HepG2 (cell line): Measurements from ENCODE around the gene TRPV4. TPM values are rescaled to one million over a fixed set of nuclear protein-coding genes. Genes with fewer than 3 reads are reported as not detected.

ENCODE experiments used
- ATAC-seq: fragments of 200-7000 bp; cut with Tn5 transposase; 3 replicates; pipeline ENCODE4 v1.9.1; 2020; ENCODE audit warnings: mild to moderate bottlenecking, moderate library complexity
- BruUV-seq: library from RNA; stranded (reverse); fragments of 400-500 nt; replicated peaks from 2 replicates; lab custom pipeline; 2021; lab: Mats Ljungman, UMichigan
- CTCF ChIA-PET: fragments of 300-600 bp; formaldehyde crosslinking; extraction: SDS; loops from one replicate; lab custom pipeline; 2021; ENCODE audit warnings: low total read pairs, inconsistent platforms, low intra/inter-chr PET ratio; lab: Yijun Ruan, JAX
- POLR2A ChIA-PET: fragments of 350-600 bp; sonication (Branson Sonifier 250); formaldehyde crosslinking; loops from one replicate; lab custom pipeline; 2020; ENCODE audit warnings: antibody characterized with exemption, inconsistent platforms; lab: Yijun Ruan, JAX
- DNase-seq: peaks from one replicate; pipeline ENCODE4 v3.0.0-alpha.2; 2015; ENCODE audit warnings: low spot score
- FAIRE-seq: peaks from 3 replicates; lab custom pipeline; 2011; peaks lifted over from hg19 to GRCh38; lab: Jason Lieb, UNC
- H2AFZ ChIP-seq: one replicate; pipeline ENCODE4 v1.6.1; 2011; ENCODE audit warnings: low read length, inconsistent platforms
- H3K27ac ChIP-seq: fragments of 300-600 bp; 3 replicates; pipeline ENCODE4 v1.8.0; 2011; ENCODE audit warnings: mixed run types, mild to moderate bottlenecking, mixed read lengths, low read length, inconsistent platforms; ENCODE audit not compliant: insufficient read depth; ENCODE audit errors: extremely low read length
- H3K27me3 ChIP-seq, 2 experiments: fragments of 200-600 bp in 1 of 2; 2 replicates in 1 of 2; 3 replicates in 1 of 2; pipeline versions ENCODE4 v1.6.0 to v1.8.0; 2011; ENCODE audit warnings: low read length in 2 of 2, mild to moderate bottlenecking in 2 of 2, moderate library complexity in 2 of 2, inconsistent platforms in 1 of 2; ENCODE audit not compliant: insufficient read depth in 2 of 2, control insufficient read depth in 1 of 2
- H3K36me3 ChIP-seq, 2 experiments: fragments of 200-600 bp in 1 of 2; replicated peaks in 1 of 2; 2 replicates in 1 of 2; 3 replicates in 1 of 2; pipeline versions ENCODE4 v1.5.1 to v1.8.0; 2011; ENCODE audit warnings: low read length in 2 of 2, inconsistent platforms in 1 of 2; ENCODE audit not compliant: insufficient read depth in 2 of 2, control insufficient read depth in 1 of 2
- H3K4me1 ChIP-seq: 2 replicates; pipeline ENCODE4 v1.5.1; 2012; ENCODE audit warnings: low read length, inconsistent platforms; ENCODE audit not compliant: insufficient read depth
- H3K4me2 ChIP-seq: 2 replicates; pipeline ENCODE4 v1.6.0; 2011; ENCODE audit warnings: low read depth, low read length, inconsistent platforms
- H3K4me3 ChIP-seq, 3 experiments: fragments of 200-600 bp in 1 of 3; sonication (generic), shearing (Covaris generic) in 1 of 3; replicated peaks in 1 of 3; 2 replicates each; pipeline ENCODE4 v1.5.1; 2011 to 2016; ENCODE audit warnings: low read length in 3 of 3, inconsistent platforms in 2 of 3, low read depth in 2 of 3, mild to moderate bottlenecking in 2 of 3, control low read depth in 1 of 3, mixed read lengths in 1 of 3; ENCODE audit not compliant: insufficient read depth in 1 of 3
- H3K79me2 ChIP-seq: one replicate; pipeline ENCODE4 v1.6.1; 2011; ENCODE audit warnings: low read length, inconsistent platforms; ENCODE audit not compliant: insufficient read depth
- H3K9ac ChIP-seq: 2 replicates; pipeline ENCODE4 v1.6.0; 2011; ENCODE audit warnings: mild to moderate bottlenecking, low read depth, low read length, inconsistent platforms; ENCODE audit not compliant: insufficient read depth
- H3K9me3 ChIP-seq: 2 replicates; pipeline ENCODE4 v1.5.1; 2012; ENCODE audit warnings: mild to moderate bottlenecking, low read length
- H4K20me1 ChIP-seq: 2 replicates; pipeline ENCODE4 v1.6.0; 2011; ENCODE audit warnings: inconsistent platforms, mild to moderate bottlenecking, low read length, moderate library complexity; ENCODE audit not compliant: insufficient read depth
- FOSL2 ChIP-seq: sonication (generic); formaldehyde crosslinking; IDR thresholded peaks from 2 replicates; pipeline ENCODE4 v1.4.0; 2020; ENCODE audit warnings: missing genetic modification reagents
- MIER3 ChIP-seq: IDR thresholded peaks from 2 replicates; pipeline ENCODE4 v1.6.1; 2016; ENCODE audit warnings: missing compliant biosample characterization, borderline replicate concordance
- POLR2AphosphoS2 ChIP-seq: IDR thresholded peaks from 2 replicates; pipeline ENCODE4 v1.6.1; 2011; ENCODE audit warnings: low read depth, low read length, improper control_type of control experiment
- SAP130 ChIP-seq: IDR thresholded peaks from 2 replicates; pipeline ENCODE4 v1.6.1; 2016; ENCODE audit warnings: low read depth
- STAG1 ChIP-seq: sonication (generic); formaldehyde crosslinking; IDR thresholded peaks from 2 replicates; pipeline ENCODE4 v1.4.0; 2020; ENCODE audit warnings: missing genetic modification reagents
- ZKSCAN1 ChIP-seq: fragments of 150-350 bp; IDR thresholded peaks from 2 replicates; pipeline ENCODE4 v1.6.1; 2014; ENCODE audit warnings: low read length
- ZKSCAN8 ChIP-seq: IDR thresholded peaks from 2 replicates; pipeline ENCODE4 v1.6.1; 2016; ENCODE audit warnings: borderline replicate concordance, missing genetic modification reagents, missing compliant biosample characterization
- ZMYM3 ChIP-seq: sonication (generic); formaldehyde crosslinking; IDR thresholded peaks from 2 replicates; pipeline ENCODE4 v1.5.1; 2020; ENCODE audit warnings: mild to moderate bottlenecking, missing genetic modification reagents
- ZNF629 ChIP-seq: sonication (generic); formaldehyde crosslinking; conservative IDR thresholded peaks from 2 replicates; pipeline ENCODE4 v1.5.0; 2020; ENCODE audit warnings: missing genetic modification reagents
- ZNF770 ChIP-seq: sonication (generic); formaldehyde crosslinking; IDR thresholded peaks from 2 replicates; pipeline ENCODE4 v1.5.0; 2020; ENCODE audit warnings: mild to moderate bottlenecking, missing genetic modification reagents
- WGBS: methylation state at CpG from one replicate; pipeline ENCODE4 v1.1.6; 2017; ENCODE audit warnings: low lambda C conversion rate; 5-methylcytosine and 5-hydroxymethylcytosine counted together
- in situ Hi-C: cut with HindIII; loops from 2 replicates; pipeline ENCODE4 v1.10.0; 2017; ENCODE audit warnings: low pct_unique_long_range_greater_than_20kb; ENCODE audit not compliant: extremely low pct_ligation_motif_present
- intact Hi-C: fragments of 100-400 bp; cut with micrococcal nuclease; formaldehyde crosslinking; loops from one replicate; pipeline ENCODE4 v1.10.0; 2022; ENCODE audit not compliant: unreplicated experiment
- polyA plus RNA-seq, 8 experiments: library from polyadenylated mRNA; depleted of rRNA in 3 of 8; stranded (reverse) in 7 of 8; unstranded in 1 of 8; fragments of >200 nt; fragmentation: Illumina TruSeq in 4 of 8; extraction: Trizol in 4 of 8; gene quantifications; 2 replicates each; pipeline versions ENCODE4 v1.2.1 to v1.2.3, GENCODE V29; 2011 to 2016; ENCODE audit warnings: low read depth in 4 of 8, missing spikeins in 1 of 8, mixed read lengths in 1 of 8; ENCODE audit not compliant: insufficient read depth in 1 of 8
- total RNA-seq, 5 experiments: library from RNA; depleted of rRNA; stranded (reverse); fragments of >200 nt; fragmentation: Illumina TruSeq; extraction: Trizol; gene quantifications; 2 replicates each; pipeline ENCODE4 v1.2.3, GENCODE V29; 2016; ENCODE audit warnings: low read depth in 1 of 5

Gene TRPV4
- total and polyA plus RNA-seq, 2 of the 13 experiments (the other 11 are each of a cell fraction or from before 2014, with no cell fraction given): 0.66 to 4.7 TPM

DNA sequence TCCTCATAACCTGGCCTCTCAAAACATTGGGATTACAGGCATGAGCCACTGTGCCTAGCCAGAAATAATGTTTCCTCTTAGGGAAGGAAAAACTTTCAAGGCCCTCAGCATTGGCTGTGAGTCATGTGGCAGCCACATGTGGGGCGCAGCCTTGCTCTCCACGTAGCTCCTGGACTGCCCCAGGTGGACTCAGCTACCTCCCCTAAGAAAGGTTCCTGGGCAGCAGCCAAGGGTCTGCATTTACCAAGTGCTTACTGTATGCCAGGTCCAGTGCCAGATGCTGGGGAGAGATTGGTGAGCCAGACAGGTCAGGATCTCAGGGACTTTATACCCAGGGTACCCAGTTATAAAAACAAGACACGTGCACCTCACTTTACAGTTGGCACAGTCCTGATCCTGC, 3.7 kb upstream of the TRPV4 start:
- POLR2A ChIA-PET: no interaction called here
- Histone ChIP-seq H2AFZ (no peak overlapping the region), H3K4me3 (no peak overlapping the region), H3K36me3 (no peaks in the 10 kb centered on the region), H3K27ac (no peak overlapping the region), H3K9me3 (no peaks in the 10 kb centered on the region), H3K4me1 (peaks cover 60% of the 10 kb centered on the region), H3K4me2 (no peak overlapping the region), H3K27me3 (no peaks in the 10 kb centered on the region), H4K20me1 (no peaks in the 10 kb centered on the region), H3K9ac (no peak overlapping the region), H3K79me2 (no peaks in the 10 kb centered on the region)
- WGBS: 28% methylated on average over 3 of the region's 3 CpGs
- CTCF ChIA-PET: no interaction called here
- no TSS peak for BruUV-seq
- TF ChIP-seq FOSL2 (CRISPR knock-in tag) (0 out of 2 replicates have a peak, but pooled peaks have one; percentile 12), POLR2AphosphoS2 (no peak), SAP130 (CRISPR knock-in tag) (0 out of 2 replicates have a peak, but pooled peaks have one; percentile 20), ZKSCAN8 (CRISPR knock-in tag) (0 out of 2 replicates have a peak, but pooled peaks have one; percentile 40), ZNF770 (0 out of 2 replicates have a peak, but pooled peaks have one; percentile 2)
- no peak for FAIRE-seq
- ATAC-seq: no peak
- DNase-seq: no peak
- intact Hi-C loops (no loop called here), in situ Hi-C loops (no loop called here)

- H3K27me3 ChIP-seq: no peaks in the 10 kb centered on the region
- H3K4me2 ChIP-seq: no peak overlapping the region
- 75% methylated on average over 1 of the region's 4 CpGs for WGBS
- no TSS peak for BruUV-seq
- intact Hi-C loops (no loop called here), in situ Hi-C loops (no loop called here)
- peaks cover 68% of the 10 kb centered on the region for H3K4me1 ChIP-seq
- H3K9me3 ChIP-seq: no peaks in the 10 kb centered on the region
- CTCF ChIA-PET: no interaction called here
- TF ChIP-seq ZKSCAN1 (peak; percentile 48; the same call in 1 of the 2 replicates), STAG1 (CRISPR knock-in tag) (no peak), MIER3 (no peak), ZMYM3 (CRISPR knock-in tag) (peak; percentile 8; the same call in 1 of the 2 replicates), ZNF629 (CRISPR knock-in tag) (peak; percentile 82)
- H3K27ac ChIP-seq: no peak overlapping the region
- POLR2A ChIA-PET: no interaction called here
- H3K4me3 ChIP-seq: no peak overlapping the region
- DNase-seq (no peak), FAIRE-seq (no peak), ATAC-seq (no peak)
- no peak overlapping the region for H2AFZ ChIP-seq
- no peaks in the 10 kb centered on the region for H3K36me3 ChIP-seq
- H3K79me2 ChIP-seq: no peaks in the 10 kb centered on the region
- H4K20me1 ChIP-seq: no peaks in the 10 kb centered on the region; the same call in 1 of the 2 replicates
- H3K9ac ChIP-seq: no peak overlapping the region
These were observed 2.6 kb upstream of the TRPV4 start for GRCh38 chr12:109835827-109836226.
